ENCODE data around the gene LRRC56. TPM values are rescaled to one million over a fixed set of nuclear protein-coding genes. Genes with fewer than 3 reads are reported as not detected.

LRRC56 gene
- total RNA-seq, 1 donor from 2014 or later: 7.6 TPM

DNA sequence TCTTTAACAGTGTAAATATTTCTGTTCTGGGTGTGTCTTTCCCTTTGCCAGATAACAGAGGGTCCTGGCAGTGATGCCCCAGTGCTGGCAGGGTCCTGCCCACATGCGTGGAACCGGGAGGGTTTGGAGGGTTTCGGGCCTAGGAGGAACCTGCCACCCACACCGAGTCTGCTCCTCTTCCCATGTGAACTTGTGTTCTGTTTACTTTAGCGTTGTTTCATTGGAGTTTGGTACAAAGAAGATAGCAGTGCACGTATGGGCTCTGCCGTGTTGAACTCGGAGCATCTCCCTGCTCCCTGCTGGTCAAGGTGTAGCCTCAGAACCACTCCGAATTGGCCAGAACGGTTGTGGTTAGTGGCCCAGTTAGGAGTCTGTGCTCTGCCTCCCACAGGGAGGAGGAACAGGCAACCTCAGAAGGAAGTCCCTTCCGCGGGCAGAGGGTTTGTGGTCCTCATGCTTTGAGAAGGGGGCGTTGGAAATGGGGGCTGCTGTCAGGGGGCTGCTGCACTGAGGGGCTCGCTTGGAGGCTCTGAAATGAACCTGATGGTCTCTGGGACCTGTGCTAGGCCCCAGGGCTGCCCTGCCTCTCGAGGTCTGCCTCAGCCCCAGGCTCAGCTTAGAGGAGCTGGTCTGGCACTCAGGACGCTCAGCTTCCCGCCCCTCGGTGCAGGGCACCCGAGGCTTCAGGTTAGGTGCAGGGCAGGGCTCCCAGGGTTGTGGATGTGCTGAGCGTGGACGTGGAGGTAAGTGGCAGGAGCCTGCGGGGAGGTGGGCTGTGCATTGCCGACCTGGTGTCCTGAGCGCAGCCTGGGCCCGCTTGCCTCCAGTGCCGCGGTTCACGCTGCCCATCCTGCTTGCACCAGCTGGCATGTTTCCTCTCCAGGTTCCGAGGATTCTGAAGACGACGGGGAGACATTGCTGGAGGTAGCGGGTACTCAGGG is 49.3 kb downstream of the LRRC56 start:
- Histone ChIP-seq H3K27ac (no peak overlapping the region), H3K4me1 (peaks cover 9% of the 10 kb centered on the region), H3K36me3 (peaks cover 92% of the 10 kb centered on the region), H3K27me3 (ENCODE audit: low read depth) (no peaks in the 10 kb centered on the region), H3K9me3 (no peaks in the 10 kb centered on the region), H3K4me3 (no peak overlapping the region)
- intact Hi-C loops (cut with DNase I): no loop called here
- no peak for ATAC-seq
- no peak for TF ChIP-seq CTCF (IDR thresholded peaks at IDR 0.05)
- no peak for DNase-seq

GRCh38 chr11:587546-587945 is 50.2 kb downstream of the LRRC56 start:
- H3K36me3 ChIP-seq: peaks cover 90% of the 10 kb centered on the region
- H3K9me3 ChIP-seq: no peaks in the 10 kb centered on the region
- no peaks in the 10 kb centered on the region for H3K27me3 ChIP-seq (ENCODE audit: low read depth)
- no peak for ATAC-seq
- peaks cover 9% of the 10 kb centered on the region for H3K4me1 ChIP-seq
- intact Hi-C loops (cut with DNase I): no loop called here
- H3K27ac ChIP-seq: peak overlapping the region; percentile 32
- no peak for TF ChIP-seq CTCF (IDR thresholded peaks at IDR 0.05)
- DNase-seq: no peak
- no peak overlapping the region for H3K4me3 ChIP-seq

DNA sequence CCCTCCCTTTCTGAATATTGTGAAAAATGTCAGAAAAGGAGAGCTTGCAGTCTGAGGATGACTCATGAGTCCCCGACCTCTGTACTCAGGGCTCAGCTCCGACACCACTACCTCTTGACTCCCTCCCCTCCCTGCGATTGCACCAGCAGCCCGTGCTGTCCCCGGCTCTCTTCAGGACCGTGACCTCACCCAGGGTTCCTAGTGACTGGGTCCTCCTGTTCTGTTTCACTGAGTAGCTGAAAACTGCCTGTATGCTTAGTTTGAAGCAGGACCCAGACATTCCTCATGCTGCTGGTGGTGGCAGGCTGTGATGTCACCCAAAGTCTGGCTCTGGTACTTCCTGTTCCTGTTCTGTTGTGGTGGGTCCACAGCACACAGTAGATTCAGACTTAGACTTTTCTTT is 50.7 kb downstream of the LRRC56 start:
- DNase-seq: peak; percentile 77
- peaks cover 91% of the 10 kb centered on the region for H3K36me3 ChIP-seq
- H3K27me3 ChIP-seq (ENCODE audit: low read depth): no peaks in the 10 kb centered on the region
- ATAC-seq: peak; percentile 74 to 88
- TF ChIP-seq CTCF (IDR thresholded peaks at IDR 0.05): no peak
- no peak overlapping the region for H3K4me3 ChIP-seq
- H3K4me1 ChIP-seq: peaks cover 9% of the 10 kb centered on the region
- no peaks in the 10 kb centered on the region for H3K9me3 ChIP-seq
- H3K27ac ChIP-seq: peak overlapping the region; percentile 32
- intact Hi-C loops (cut with DNase I): no loop called here

DNA sequence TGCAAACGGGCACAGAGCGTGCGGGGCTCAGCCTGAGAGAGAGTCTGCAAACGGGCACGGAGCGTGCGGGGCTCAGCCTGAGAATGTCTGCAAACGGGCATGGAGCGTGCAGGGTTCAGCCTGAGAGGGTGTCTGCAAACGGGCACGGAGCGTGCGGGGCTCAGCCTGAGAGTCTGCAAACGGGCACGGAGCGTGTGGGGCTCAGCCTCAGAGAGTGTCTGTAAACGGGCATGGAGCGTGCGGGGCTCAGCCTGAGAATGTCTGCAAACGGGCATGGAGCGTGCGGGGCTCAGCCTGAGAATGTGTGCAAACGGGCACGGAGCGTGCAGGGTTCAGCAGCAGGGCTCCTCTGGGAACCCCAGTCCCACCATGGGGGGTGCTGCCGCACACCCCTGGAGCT is 52.5 kb downstream of the LRRC56 start:
- intact Hi-C loops (cut with DNase I): no loop called here
- ATAC-seq (no peak), DNase-seq (no peak)
- no peaks in the 10 kb centered on the region for H3K27me3 ChIP-seq (ENCODE audit: low read depth)
- peaks cover 91% of the 10 kb centered on the region for H3K36me3 ChIP-seq
- peaks cover 9% of the 10 kb centered on the region for H3K4me1 ChIP-seq
- H3K27ac ChIP-seq: no peak overlapping the region
- no peaks in the 10 kb centered on the region for H3K9me3 ChIP-seq
- no peak for TF ChIP-seq CTCF (IDR thresholded peaks at IDR 0.05)
- no peak overlapping the region for H3K4me3 ChIP-seq

DNA sequence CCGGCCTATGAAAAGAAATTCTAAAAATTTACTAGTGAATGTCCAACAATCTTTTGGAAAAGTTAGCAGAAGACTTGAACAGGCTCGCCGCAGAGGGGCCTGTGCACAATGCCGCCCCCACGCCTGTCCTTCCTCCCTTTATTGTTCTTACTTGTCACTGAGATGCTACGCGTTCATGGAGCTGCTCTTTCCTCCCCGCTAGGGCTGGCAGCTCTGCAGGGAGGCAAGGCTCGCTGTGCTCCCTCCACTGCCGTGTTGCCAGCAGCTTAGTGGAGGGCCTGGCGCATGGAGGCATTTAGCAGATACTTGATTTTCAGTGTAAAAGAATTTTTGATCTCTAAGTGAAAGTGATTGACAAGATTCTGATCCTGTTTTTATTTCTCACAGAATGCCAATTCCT is 53.7 kb downstream of the LRRC56 start:
- ATAC-seq (no peak), DNase-seq (no peak)
- no peaks in the 10 kb centered on the region for H3K9me3 ChIP-seq
- no peak overlapping the region for H3K4me3 ChIP-seq
- no peak overlapping the region for H3K27ac ChIP-seq
- TF ChIP-seq CTCF (IDR thresholded peaks at IDR 0.05): no peak
- intact Hi-C loops (cut with DNase I): no loop called here
- peaks cover 9% of the 10 kb centered on the region for H3K4me1 ChIP-seq
- H3K36me3 ChIP-seq: peaks cover 98% of the 10 kb centered on the region
- no peaks in the 10 kb centered on the region for H3K27me3 ChIP-seq (ENCODE audit: low read depth)
